ENCODE measurements around the gene GLE1. TPM values are rescaled to one million over a fixed set of nuclear protein-coding genes. Genes with fewer than 3 reads are reported as not detected.

Gene GLE1
- polyA plus RNA-seq, 1 donor from 2014 or later = 25.3 TPM

DNA sequence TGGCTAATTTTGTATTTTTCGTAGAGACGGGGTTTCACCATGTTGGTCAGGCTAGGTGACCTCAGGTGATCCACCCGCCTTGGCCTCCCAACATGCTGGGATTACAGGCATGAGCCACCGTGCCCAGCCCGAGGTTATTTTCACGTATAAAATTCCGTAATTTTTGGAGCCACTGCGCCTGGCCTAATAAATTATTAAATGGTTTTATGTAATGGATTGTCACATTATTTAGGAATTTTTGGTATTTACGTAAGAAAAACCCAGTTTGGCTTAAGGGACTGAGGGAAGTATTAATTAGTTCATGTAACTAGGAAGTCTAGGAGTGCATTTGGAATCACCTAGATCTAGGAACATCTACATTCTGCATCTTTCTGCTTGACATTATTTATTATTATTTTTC, 8.3 kb downstream of the GLE1 start:
- H3K4me1 Mint-ChIP-seq = peaks cover 12 to 19% (median 15%) of the 10 kb centered on the region in 3 donors
- peaks cover 5% of the 10 kb centered on the region for H3K36me3 Mint-ChIP-seq
- no peaks in the 10 kb centered on the region for H3K9me3 Mint-ChIP-seq
- H3K27ac Mint-ChIP-seq = no peak overlapping the region
- no peaks in the 10 kb centered on the region for H3K27me3 Mint-ChIP-seq
- H3K4me3 Mint-ChIP-seq = no peak overlapping the region

GRCh38 chr9:128521956-128522355, 17.4 kb downstream of the GLE1 start:
- H3K27ac Mint-ChIP-seq = no peak overlapping the region
- peaks cover 15% of the 10 kb centered on the region for H3K36me3 Mint-ChIP-seq

DNA sequence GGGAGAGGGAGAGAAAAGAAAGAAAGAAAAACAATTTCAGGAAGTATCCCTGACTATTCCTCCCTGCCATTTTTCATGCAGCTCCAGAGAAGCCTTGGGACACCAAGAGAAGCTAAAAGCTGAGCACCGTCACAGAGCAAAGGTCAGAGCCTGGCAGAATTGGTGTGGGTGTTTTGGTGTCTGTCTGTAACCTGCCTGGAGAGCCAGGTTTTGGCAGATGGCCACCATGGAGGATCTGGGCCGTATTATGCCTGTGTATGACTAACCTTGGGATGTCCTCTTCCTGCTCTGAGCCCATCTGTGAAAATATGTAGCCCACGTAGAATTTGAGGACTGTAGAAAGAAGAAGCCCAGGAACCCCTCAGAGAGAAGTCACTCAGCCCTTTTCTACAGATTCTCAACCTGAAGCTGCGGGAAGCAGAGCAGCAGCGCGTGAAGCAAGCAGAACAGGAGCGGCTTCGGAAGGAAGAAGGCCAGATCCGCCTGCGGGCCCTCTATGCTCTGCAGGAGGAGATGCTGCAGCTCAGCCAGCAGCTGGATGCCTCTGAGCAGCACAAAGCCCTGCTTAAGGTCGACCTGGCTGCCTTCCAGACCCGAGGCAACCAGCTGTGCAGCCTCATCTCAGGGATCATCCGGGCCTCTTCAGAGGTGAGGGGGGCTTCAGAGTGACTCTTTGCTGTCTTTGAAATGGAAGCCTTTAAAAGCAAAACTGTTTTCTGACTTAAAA, 18.8 kb downstream of the GLE1 start:
- H3K9me3 Mint-ChIP-seq = no peaks in the 10 kb centered on the region

More at GRCh38 chr9:128521956-128522355, 17.4 kb downstream of the GLE1 start:
- no peaks in the 10 kb centered on the region for H3K9me3 Mint-ChIP-seq
- no peaks in the 10 kb centered on the region for H3K4me1 Mint-ChIP-seq
- no peaks in the 10 kb centered on the region for H3K27me3 Mint-ChIP-seq
- H3K4me3 Mint-ChIP-seq = no peak overlapping the region

GRCh38 chr9:128526720-128527119, 22.2 kb downstream of the GLE1 start:
- peaks cover 6% of the 10 kb centered on the region for H3K36me3 Mint-ChIP-seq
- no peak overlapping the region for H3K4me3 Mint-ChIP-seq
- no peaks in the 10 kb centered on the region for H3K9me3 Mint-ChIP-seq
- no peaks in the 10 kb centered on the region for H3K4me1 Mint-ChIP-seq
- H3K27ac Mint-ChIP-seq = no peak overlapping the region
- no peaks in the 10 kb centered on the region for H3K27me3 Mint-ChIP-seq

More for the DNA sequence above, 18.8 kb downstream of the GLE1 start:
- H3K4me3 Mint-ChIP-seq = no peak overlapping the region
- no peaks in the 10 kb centered on the region for H3K4me1 Mint-ChIP-seq
- peaks cover 13% of the 10 kb centered on the region for H3K36me3 Mint-ChIP-seq
- H3K27ac Mint-ChIP-seq = no peak overlapping the region
- H3K27me3 Mint-ChIP-seq = no peaks in the 10 kb centered on the region

DNA sequence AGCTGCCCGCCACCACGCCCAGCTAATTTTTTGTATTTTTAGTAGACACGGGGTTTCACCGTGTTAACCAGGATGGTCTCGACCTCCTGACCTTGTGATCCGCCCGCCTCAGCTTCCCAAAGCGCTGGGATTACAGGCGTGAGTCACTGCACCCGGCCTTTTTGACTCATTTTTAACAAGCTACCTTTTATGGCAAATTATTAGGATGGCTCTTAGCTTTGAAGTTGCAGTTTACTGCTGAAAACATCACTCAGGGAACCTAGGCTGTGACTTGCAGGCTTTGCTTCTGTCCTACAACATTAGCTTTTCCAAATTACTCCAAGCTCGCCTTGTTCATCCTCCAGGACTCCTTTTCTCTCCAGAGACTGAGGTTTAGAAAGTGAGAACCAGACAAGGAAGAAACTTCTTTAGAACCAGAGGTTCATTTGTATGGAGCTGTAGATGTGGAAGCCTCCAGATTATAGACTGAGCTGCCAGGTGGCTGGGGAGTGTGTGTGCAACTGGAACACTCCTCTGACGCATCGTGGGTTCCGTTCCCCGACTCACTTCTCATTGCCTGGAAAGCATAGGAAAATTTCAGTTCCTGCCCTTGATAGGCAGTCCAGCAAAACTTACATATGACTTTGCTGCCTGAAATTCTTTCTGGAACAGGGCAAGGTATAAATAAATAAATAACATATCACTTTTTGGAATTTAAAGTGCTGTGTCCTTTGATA, 24.1 kb downstream of the GLE1 start:
- no peaks in the 10 kb centered on the region for H3K27me3 Mint-ChIP-seq
- H3K4me3 Mint-ChIP-seq = no peak overlapping the region
- no peaks in the 10 kb centered on the region for H3K9me3 Mint-ChIP-seq
- no peaks in the 10 kb centered on the region for H3K4me1 Mint-ChIP-seq
- H3K36me3 Mint-ChIP-seq = peaks cover 3% of the 10 kb centered on the region
- no peak overlapping the region for H3K27ac Mint-ChIP-seq

DNA sequence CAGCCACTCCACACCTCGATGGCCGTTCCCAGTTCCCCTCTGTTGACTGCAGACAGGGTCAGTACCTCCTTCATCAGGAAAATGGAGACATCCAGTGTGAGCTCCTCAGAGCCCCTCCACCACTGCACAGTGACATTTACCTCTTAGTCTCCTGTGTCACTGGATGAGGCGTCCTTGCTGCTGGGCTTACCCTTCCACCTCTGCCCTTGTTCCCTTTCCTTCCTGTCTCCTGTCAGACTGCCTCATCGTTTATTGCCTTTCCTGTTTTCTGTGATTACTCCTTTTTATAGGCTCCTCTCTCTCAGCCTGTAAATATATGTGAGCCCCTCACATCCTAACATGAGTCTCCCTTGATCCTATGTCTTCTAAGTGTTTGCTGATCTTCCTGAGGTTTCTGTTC, 24.7 kb downstream of the GLE1 start:
- Mint-ChIP-seq H3K4me3 (no peak overlapping the region), H3K27ac (no peak overlapping the region), H3K4me1 (no peaks in the 10 kb centered on the region), H3K9me3 (no peaks in the 10 kb centered on the region), H3K36me3 (peaks cover 3% of the 10 kb centered on the region), H3K27me3 (no peaks in the 10 kb centered on the region)

DNA sequence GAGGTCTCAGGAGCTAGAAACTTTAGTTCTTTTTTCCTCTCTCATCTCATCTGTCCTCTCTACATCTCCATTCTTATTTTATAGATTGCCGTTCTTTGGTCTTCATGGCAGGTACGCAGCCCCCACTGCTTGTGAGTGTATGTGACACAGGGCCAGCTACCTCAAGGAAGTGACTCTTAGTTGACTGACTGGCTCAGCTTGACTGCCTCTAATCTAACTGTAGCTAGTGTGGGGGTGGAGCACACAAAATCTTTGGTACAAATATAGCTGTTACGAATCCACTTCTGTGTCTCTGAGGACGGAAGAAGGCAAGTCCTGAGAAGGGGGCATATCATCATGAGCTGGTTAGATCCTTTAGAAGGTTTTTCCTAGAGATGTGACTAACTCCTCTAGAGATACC, 28.1 kb downstream of the GLE1 start:
- H3K4me1 Mint-ChIP-seq = no peaks in the 10 kb centered on the region
- peaks cover 3% of the 10 kb centered on the region for H3K36me3 Mint-ChIP-seq
- no peak overlapping the region for H3K4me3 Mint-ChIP-seq
- H3K27ac Mint-ChIP-seq = no peak overlapping the region
- no peaks in the 10 kb centered on the region for H3K9me3 Mint-ChIP-seq
- H3K27me3 Mint-ChIP-seq = no peaks in the 10 kb centered on the region

DNA sequence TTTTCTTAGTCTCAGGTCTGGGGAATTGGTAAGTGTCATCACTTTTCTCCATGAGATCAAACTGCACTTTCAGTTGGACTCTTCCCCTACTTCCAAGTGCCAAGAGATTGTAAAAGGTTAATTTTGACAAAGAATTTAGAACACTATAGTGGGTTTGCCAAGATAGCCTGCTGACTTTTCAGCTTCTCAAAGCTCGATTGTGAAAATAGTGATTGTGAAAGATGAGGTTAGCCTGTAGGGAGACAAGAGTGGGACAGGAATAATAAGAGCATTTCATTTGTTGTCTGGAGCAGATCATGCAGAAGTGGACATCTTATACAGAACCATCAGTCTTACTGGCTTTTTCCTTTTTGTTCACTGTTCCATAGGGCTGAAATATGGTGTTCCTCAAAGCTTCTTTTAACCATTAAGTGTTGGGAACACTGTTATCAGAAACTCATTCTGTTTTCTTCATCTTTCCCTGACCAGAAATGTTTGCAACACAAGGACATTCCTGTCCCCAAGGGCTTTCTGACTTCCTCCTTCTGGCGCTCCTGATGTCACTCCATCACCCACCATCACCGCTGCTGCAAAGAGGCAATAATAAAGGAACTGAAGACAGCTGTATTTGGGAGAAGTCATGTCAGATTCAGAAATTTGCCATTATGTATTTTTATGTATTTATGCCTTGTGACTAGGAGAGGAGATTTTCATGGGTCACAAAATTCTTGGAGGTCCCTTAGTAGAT, 36.3 kb downstream of the GLE1 start:
- no peak overlapping the region for H3K4me3 Mint-ChIP-seq
- H3K36me3 Mint-ChIP-seq = no peaks in the 10 kb centered on the region
- no peaks in the 10 kb centered on the region for H3K9me3 Mint-ChIP-seq
- H3K27ac Mint-ChIP-seq = no peak overlapping the region
- H3K27me3 Mint-ChIP-seq = no peaks in the 10 kb centered on the region
- H3K4me1 Mint-ChIP-seq = peaks cover 0 to 2% (median 0%) of the 10 kb centered on the region in 3 donors

DNA sequence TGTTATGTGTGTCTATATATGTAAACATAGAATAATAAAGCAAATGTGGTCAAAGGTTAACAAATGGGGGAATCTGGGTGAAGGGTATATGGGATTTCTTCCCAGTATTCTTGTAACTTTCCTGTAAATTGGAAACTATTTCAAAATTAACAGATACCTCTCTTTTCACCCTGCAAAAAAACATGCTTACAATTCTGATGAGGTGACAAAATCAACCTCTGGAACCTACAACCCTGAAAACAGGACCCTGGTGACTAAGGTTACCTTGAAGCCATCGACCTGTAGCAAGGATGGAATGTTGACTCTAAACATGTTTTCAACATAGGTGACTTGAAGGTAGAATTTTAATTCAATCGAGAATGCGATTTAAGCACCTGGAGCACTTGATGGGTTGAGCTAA, 42.0 kb downstream of the GLE1 start:
- H3K36me3 Mint-ChIP-seq = no peaks in the 10 kb centered on the region
- no peaks in the 10 kb centered on the region for H3K9me3 Mint-ChIP-seq
- H3K4me1 Mint-ChIP-seq = peaks cover 3 to 6% (median 4%) of the 10 kb centered on the region in 3 donors
- no peak overlapping the region for H3K27ac Mint-ChIP-seq
- no peaks in the 10 kb centered on the region for H3K27me3 Mint-ChIP-seq
- H3K4me3 Mint-ChIP-seq = no peak overlapping the region

DNA sequence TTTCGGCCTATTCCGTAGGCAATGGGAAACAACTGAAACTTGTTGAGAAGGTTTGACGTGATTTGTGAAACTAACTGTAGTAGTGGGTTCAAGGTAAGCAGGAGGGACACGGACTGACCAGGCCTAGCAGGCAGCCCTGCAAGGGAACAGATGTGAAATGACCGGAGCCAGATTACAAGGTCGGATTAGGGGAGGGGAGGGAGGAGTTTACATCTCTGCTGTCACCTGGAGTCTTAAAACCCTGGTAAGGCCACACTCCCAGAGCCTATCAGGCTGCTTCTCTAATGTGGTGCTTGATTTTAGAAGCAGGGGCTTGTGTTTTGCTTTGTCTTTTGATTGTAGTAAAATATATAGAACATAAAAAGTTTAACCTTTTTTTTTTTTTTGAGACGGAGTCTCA, 44.4 kb downstream of the GLE1 start:
- Mint-ChIP-seq H3K4me3 (peak overlapping the region in 1 of 4 donors; percentile 63), H3K4me1 (peaks cover 8 to 9% (median 9%) of the 10 kb centered on the region in 3 donors), H3K27ac (no peak overlapping the region)

DNA sequence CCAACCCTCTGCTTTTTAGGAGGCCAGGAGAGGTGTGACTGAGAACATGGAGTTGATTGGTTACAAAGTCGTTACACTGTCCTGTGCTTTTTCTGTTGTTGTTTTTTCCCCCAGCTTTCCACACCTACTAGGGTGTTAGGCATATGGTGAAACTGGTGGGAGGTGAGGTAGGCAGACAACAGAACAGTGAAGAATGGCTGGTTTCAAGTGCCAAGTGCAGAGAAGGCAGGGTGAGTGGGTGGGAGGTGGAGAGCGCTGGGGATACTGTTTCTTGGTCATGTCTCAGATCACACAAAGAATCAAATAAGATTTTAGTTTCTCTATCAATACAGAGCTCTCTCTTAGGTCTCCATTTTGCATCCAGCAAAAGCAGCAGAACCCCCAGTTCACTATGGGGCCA, 45.7 kb downstream of the GLE1 start:
- H3K36me3 Mint-ChIP-seq = no peaks in the 10 kb centered on the region
- peaks cover 7 to 9% (median 8%) of the 10 kb centered on the region in 3 donors for H3K4me1 Mint-ChIP-seq
- peak overlapping the region in 2 of 3 donors; percentile 59 to 63 for H3K27ac Mint-ChIP-seq
- no peaks in the 10 kb centered on the region for H3K27me3 Mint-ChIP-seq
- H3K9me3 Mint-ChIP-seq = no peaks in the 10 kb centered on the region
- H3K4me3 Mint-ChIP-seq = peak overlapping the region in 3 of 4 donors; percentile 41 to 74 (median 71)

More for the DNA sequence above, 44.4 kb downstream of the GLE1 start:
- H3K9me3 Mint-ChIP-seq = no peaks in the 10 kb centered on the region
- H3K27me3 Mint-ChIP-seq = no peaks in the 10 kb centered on the region
- H3K36me3 Mint-ChIP-seq = no peaks in the 10 kb centered on the region

- Mint-ChIP-seq H3K9me3 (no peaks in the 10 kb centered on the region), H3K36me3 (no peaks in the 10 kb centered on the region), H3K27me3 (no peaks in the 10 kb centered on the region), H3K4me1 (peaks cover 7 to 9% (median 8%) of the 10 kb centered on the region in 3 donors), H3K27ac (peak overlapping the region in 2 of 3 donors; percentile 93 to 96), H3K4me3 (peak overlapping the region; percentile 91 to 99 (median 96))
Observed at GRCh38 chr9:128550770-128551656, 46.5 kb downstream of the GLE1 start.

GRCh38 chr9:128551657-128552152, 47.2 kb downstream of the GLE1 start:
- Mint-ChIP-seq H3K27ac (peak overlapping the region in 2 of 3 donors; percentile 93 to 96), H3K36me3 (no peaks in the 10 kb centered on the region), H3K4me1 (peaks cover 9 to 14% (median 14%) of the 10 kb centered on the region in 3 donors), H3K27me3 (no peaks in the 10 kb centered on the region), H3K9me3 (no peaks in the 10 kb centered on the region), H3K4me3 (peak overlapping the region; percentile 91 to 99 (median 96))

DNA sequence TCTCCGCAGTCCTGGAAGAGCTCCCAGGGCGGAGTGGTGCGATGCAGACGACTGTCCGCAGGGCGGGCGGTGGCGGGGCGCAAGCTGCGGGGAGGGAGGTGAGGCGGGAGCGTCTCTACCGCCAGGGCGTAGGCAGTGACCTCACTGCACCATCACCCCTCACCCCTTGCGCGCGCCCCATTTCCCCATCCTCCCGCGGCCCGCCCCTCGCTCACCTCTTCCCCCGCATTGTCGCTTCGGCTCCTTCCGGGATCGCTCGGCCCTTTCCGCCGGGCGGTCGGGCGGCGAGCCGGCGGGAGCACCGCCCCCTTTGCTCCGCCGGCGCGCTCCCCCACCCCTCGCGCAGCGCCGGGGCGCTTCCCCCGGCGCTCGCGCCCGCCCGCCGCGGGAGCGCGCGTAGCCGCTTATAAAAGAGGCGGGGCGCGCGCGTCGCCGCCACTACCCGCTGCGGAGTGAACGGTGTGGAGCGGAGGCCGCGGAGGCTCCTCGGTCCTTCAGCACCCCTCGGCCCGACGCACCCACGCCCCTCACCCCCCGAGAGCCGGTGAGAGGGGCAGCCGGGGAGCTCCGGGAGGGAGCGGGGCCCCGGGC, 47.7 kb downstream of the GLE1 start, which contains the start of gene SPTAN1:
TSS of gene SPTAN1 (plus strand) at position 435 of the 591 bp plus-strand sequence. CDS start 14,154 bp downstream, outside the sequence.
- H3K4me1 Mint-ChIP-seq = peaks cover 14 to 20% (median 19%) of the 10 kb centered on the region in 3 donors
- peak within 1 kb of the TSS; percentile 91 to 99 (median 96) for H3K4me3 Mint-ChIP-seq
- H3K27ac Mint-ChIP-seq = peak within 1 kb of the TSS in 2 of 3 donors; percentile 93 to 96

More for the DNA sequence above, 47.7 kb downstream of the GLE1 start, which contains the start of gene SPTAN1:
- no peaks in the 10 kb centered on the region for H3K36me3 Mint-ChIP-seq
- H3K9me3 Mint-ChIP-seq = no peaks in the 10 kb centered on the region
- no peaks in the 10 kb centered on the region for H3K27me3 Mint-ChIP-seq
